Calu3 (cell line): ENCODE results near the gene PSMA4. TPM values are rescaled to one million over a fixed set of nuclear protein-coding genes. Genes with fewer than 3 reads are reported as not detected.

ENCODE experiments used
- BruUV-seq: library from RNA; stranded (reverse); fragments of 400-500 nt; replicated peaks from 2 replicates; lab custom pipeline; 2021; lab: Mats Ljungman, UMichigan
- CTCF ChIA-PET: fragments of 300-600 bp; sonication (Branson Sonifier 250); formaldehyde crosslinking; loops from one replicate; lab custom pipeline; 2022; ENCODE audit warnings: antibody characterized with exemption; lab: Charles Lee
- DNase-seq: peaks from one replicate; pipeline ENCODE4 v3.0.0; 2022
- H3K27ac Mint-ChIP-seq: one replicate; pipeline ENCODE4 v1.8.0; 2022; ENCODE audit warnings: mixed read lengths; ENCODE audit not compliant: unreplicated experiment
- H3K27me3 Mint-ChIP-seq: one replicate; pipeline ENCODE4 v1.8.0; 2022; ENCODE audit warnings: mixed read lengths; ENCODE audit not compliant: unreplicated experiment
- H3K36me3 Mint-ChIP-seq: one replicate; pipeline ENCODE4 v1.8.0; 2022; ENCODE audit warnings: mild to moderate bottlenecking, moderate library complexity, mixed read lengths; ENCODE audit not compliant: insufficient read depth, unreplicated experiment
- H3K4me1 Mint-ChIP-seq: one replicate; pipeline ENCODE4 v1.8.0; 2022; ENCODE audit warnings: mild to moderate bottlenecking, low read depth, mixed read lengths; ENCODE audit not compliant: unreplicated experiment
- H3K4me3 Mint-ChIP-seq: one replicate; pipeline ENCODE4 v1.8.0; 2022; ENCODE audit warnings: mild to moderate bottlenecking, low read depth, moderate library complexity, mixed read lengths; ENCODE audit not compliant: unreplicated experiment
- H3K9me3 Mint-ChIP-seq: one replicate; pipeline ENCODE4 v1.8.0; 2022; ENCODE audit warnings: low read depth, mixed read lengths; ENCODE audit not compliant: unreplicated experiment
- CTCF ChIP-seq: fragments of 200-600 bp; IDR thresholded peaks from one replicate; pipeline ENCODE4 v1.8.0; 2022; ENCODE audit warnings: antibody characterized with exemption; ENCODE audit not compliant: unreplicated experiment
- intact Hi-C: fragments of 100-400 bp; cut with micrococcal nuclease; formaldehyde crosslinking; loops from one replicate; pipeline ENCODE4 v1.10.0; 2022; ENCODE audit not compliant: unreplicated experiment
- total RNA-seq: library from RNA; stranded (reverse); gene quantifications from 2 replicates; pipeline ENCODE4 v1.2.3, GENCODE V29; 2022

PSMA4 gene
- total RNA-seq, 1 experiment from 2014 or later = 376 TPM

GRCh38 chr15:78570710-78571109, 30.5 kb downstream of the PSMA4 start:
- no TSS peak for BruUV-seq
- Mint-ChIP-seq H3K4me3 (no peak overlapping the region), H3K27me3 (no peaks in the 10 kb centered on the region), H3K36me3 (peaks cover 22% of the 10 kb centered on the region), H3K4me1 (no peaks in the 10 kb centered on the region), H3K9me3 (no peaks in the 10 kb centered on the region), H3K27ac (no peak overlapping the region)
- CTCF ChIA-PET = interaction anchor here (0.7 kb wide), 1 partner anchor 16 kb away, joined by 3 read pairs; no protein-coding TSS in a partner anchor
- TF ChIP-seq CTCF = no peak
- no peak for DNase-seq
- intact Hi-C loops = no loop called here

GRCh38 chr15:78571382-78571781, 31.1 kb downstream of the PSMA4 start:
- Mint-ChIP-seq H3K9me3 (no peaks in the 10 kb centered on the region), H3K27me3 (no peaks in the 10 kb centered on the region), H3K36me3 (peaks cover 15% of the 10 kb centered on the region), H3K4me1 (no peaks in the 10 kb centered on the region), H3K27ac (no peak overlapping the region), H3K4me3 (no peak overlapping the region)
- BruUV-seq = no TSS peak
- CTCF ChIA-PET = interaction anchor here (0.7 kb wide), 1 partner anchor 15 kb away, joined by 3 read pairs; no protein-coding TSS in a partner anchor
- intact Hi-C loops = no loop called here
- TF ChIP-seq CTCF = no peak
- no peak for DNase-seq

DNA sequence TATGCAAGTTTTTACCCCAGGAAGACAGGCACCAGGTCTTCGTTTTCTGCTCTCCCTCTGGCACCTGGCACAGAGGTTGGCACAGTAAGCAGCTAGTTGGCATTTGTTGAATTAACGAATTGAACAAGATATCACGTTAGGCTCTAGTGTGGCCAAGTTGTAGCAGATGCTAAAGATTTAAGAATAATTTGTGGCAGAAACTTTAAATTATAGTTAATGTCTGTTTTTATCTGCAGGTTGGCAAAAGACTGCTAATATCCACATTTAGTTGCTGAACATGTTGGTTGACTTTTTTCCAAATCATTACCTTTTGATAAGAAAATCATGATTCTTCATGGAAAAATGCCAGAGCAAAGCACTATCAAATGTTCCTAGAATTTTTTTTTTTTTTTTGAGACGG, 33.2 kb downstream of the PSMA4 start:
- no peak for TF ChIP-seq CTCF
- H3K4me1 Mint-ChIP-seq = no peaks in the 10 kb centered on the region
- CTCF ChIA-PET = no interaction called here
- H3K27ac Mint-ChIP-seq = no peak overlapping the region
- no peaks in the 10 kb centered on the region for H3K9me3 Mint-ChIP-seq
- no peaks in the 10 kb centered on the region for H3K36me3 Mint-ChIP-seq
- H3K4me3 Mint-ChIP-seq = no peak overlapping the region
- intact Hi-C loops = no loop called here
- DNase-seq = no peak
- no peaks in the 10 kb centered on the region for H3K27me3 Mint-ChIP-seq
- BruUV-seq = no TSS peak

- Mint-ChIP-seq H3K27ac (no peak overlapping the region), H3K27me3 (no peaks in the 10 kb centered on the region), H3K4me3 (no peak overlapping the region), H3K36me3 (no peaks in the 10 kb centered on the region), H3K9me3 (no peaks in the 10 kb centered on the region), H3K4me1 (no peaks in the 10 kb centered on the region)
- no peak for DNase-seq
- no peak for TF ChIP-seq CTCF
- BruUV-seq = no TSS peak
- intact Hi-C loops = no loop called here
- CTCF ChIA-PET = interaction anchor here (0.8 kb wide), 1 partner anchor 10 kb away, joined by 3 read pairs; the partner anchor contains the start of gene CHRNA5
These were observed 34.7 kb downstream of the PSMA4 start for GRCh38 chr15:78574944-78575343.
